Sigmoid colon (tissue), 4 donors: Measurements from ENCODE around the gene ROBO3.

Experiments
- POLR2A ChIP-seq, 2 donors: fragments of 450-650 bp; IDR thresholded peaks; one replicate each; pipeline ENCODE4 v1.6.1; 2016; ENCODE audit warnings: antibody characterized with exemption in 2 of 2, mild to moderate bottlenecking in 2 of 2, moderate library complexity in 2 of 2
- POLR2AphosphoS5 ChIP-seq, 4 donors: sonication (generic); formaldehyde crosslinking; IDR thresholded peaks; one replicate each; pipeline ENCODE4 v1.6.1; 2017; ENCODE audit warnings: antibody characterized with exemption in 4 of 4
- TF ChIP-seq, protein P1 (sequence below), 4 experiments: fragments of 450-650 bp in 3 of 4; fragments of 200-600 bp in 1 of 4; IDR thresholded peaks; one replicate each; pipeline ENCODE4 v1.5.1; 2016 to 2019; ENCODE audit warnings: antibody characterized with exemption in 4 of 4, mild to moderate bottlenecking in 3 of 4, moderate library complexity in 2 of 4

GRCh38 chr11:124835918-124836317 is 29.3 kb upstream of the ROBO3 start:
- TF ChIP-seq, protein P1, sequence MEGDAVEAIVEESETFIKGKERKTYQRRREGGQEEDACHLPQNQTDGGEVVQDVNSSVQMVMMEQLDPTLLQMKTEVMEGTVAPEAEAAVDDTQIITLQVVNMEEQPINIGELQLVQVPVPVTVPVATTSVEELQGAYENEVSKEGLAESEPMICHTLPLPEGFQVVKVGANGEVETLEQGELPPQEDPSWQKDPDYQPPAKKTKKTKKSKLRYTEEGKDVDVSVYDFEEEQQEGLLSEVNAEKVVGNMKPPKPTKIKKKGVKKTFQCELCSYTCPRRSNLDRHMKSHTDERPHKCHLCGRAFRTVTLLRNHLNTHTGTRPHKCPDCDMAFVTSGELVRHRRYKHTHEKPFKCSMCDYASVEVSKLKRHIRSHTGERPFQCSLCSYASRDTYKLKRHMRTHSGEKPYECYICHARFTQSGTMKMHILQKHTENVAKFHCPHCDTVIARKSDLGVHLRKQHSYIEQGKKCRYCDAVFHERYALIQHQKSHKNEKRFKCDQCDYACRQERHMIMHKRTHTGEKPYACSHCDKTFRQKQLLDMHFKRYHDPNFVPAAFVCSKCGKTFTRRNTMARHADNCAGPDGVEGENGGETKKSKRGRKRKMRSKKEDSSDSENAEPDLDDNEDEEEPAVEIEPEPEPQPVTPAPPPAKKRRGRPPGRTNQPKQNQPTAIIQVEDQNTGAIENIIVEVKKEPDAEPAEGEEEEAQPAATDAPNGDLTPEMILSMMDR (IDR thresholded peaks at IDR 0.05), result no peak
- TF ChIP-seq POLR2AphosphoS5 (IDR thresholded peaks at IDR 0.05) (no peak), POLR2A (IDR thresholded peaks at IDR 0.05) (no peak)
